ENCODE results near the gene SMTNL1. TPM values are rescaled to one million over a fixed set of nuclear protein-coding genes. Genes with fewer than 3 reads are reported as not detected.
A peak's percentile ranks its signal among the peaks of the same experiment; 100 is the strongest.

Gene SMTNL1
- total and polyA plus RNA-seq, 9 of the 15 experiments (the other 6 are each of a cell fraction or from before 2014, with no cell fraction given) = not detected

GRCh38 chr11:57530596-57531507 is 6.5 kb upstream of the SMTNL1 start, which contains the start of gene TIMM10:
TSS of gene TIMM10 (minus strand) at chr11:57530754. CDS start at chr11:57530189, 565 bp downstream.
- FAIRE-seq (peak; percentile 99), ATAC-seq (peak; percentile 94), DNase-seq (ENCODE audit: extremely low read depth in 1 of 4, low spot score in 3 of 4) (peak; percentile 86 to 98 (median 87))
- Histone ChIP-seq H3K9me3 (replicated peaks; ENCODE audit: control insufficient read depth, insufficient read depth, low read depth, low read length) (no peaks in the 10 kb centered on the region), H3K4me1 (replicated peaks in 1 of 2; ENCODE audit: control insufficient read depth in 2 of 2, insufficient read depth in 2 of 2, low read length in 2 of 2) (peaks cover 9 to 34% of the 10 kb centered on the region in 2 experiments; a peak in 4 of 5 replicates), H3K4me2 (ENCODE audit: insufficient read depth, low read length) (peak within 1 kb of the TSS; percentile 97), H4K20me1 (replicated peaks; ENCODE audit: control insufficient read depth, insufficient read depth, low read length) (no peaks in the 10 kb centered on the region), H3K4me3 (peak within 1 kb of the TSS; percentile 82), H3K9ac (ENCODE audit: insufficient read depth in 1 of 2, low read depth in 2 of 2, low read length in 2 of 2) (peak within 1 kb of the TSS; percentile 91 to 93), H3K27me3 (ENCODE audit: control insufficient read depth in 2 of 2, insufficient read depth in 2 of 2, low read length in 2 of 2) (no peaks in the 10 kb centered on the region), H2AFZ (ENCODE audit: low read depth, low read length) (peak within 1 kb of the TSS; percentile 89), H3K79me2 (ENCODE audit: control insufficient read depth, insufficient read depth, low read length) (peaks cover 35% of the 10 kb centered on the region), H3K27ac (ENCODE audit: extremely low read depth, low read depth, low read length) (peak within 1 kb of the TSS; percentile 90), H3K9me1 (ENCODE audit: control insufficient read depth, insufficient read depth, low read length) (no peaks in the 10 kb centered on the region), H3K36me3 (ENCODE audit: control insufficient read depth, insufficient read depth, low read length) (peaks cover 36% of the 10 kb centered on the region)
- ChIA-PET POLR2A (interaction anchor here (0.6 to 1.1 kb wide), 5 partner anchors 11 to 1243 kb away, joined by 3 read pairs; no protein-coding TSS in a partner anchor), CTCF (ENCODE audit: low intra/inter-chr PET ratio) (interaction anchor here (0.8 to 1.6 kb wide), 3 partner anchors 38 to 114 kb away, joined by 3 to 4 read pairs (median 3); no protein-coding TSS in a partner anchor)
- BruUV-seq (replicated peaks) = TSS peak; percentile 91
- intact Hi-C loops (cut with micrococcal nuclease) (loop anchor here (1.0 to 2.0 kb wide), 3 partner anchors 31 to 110 kb away; partner anchors contain the start of gene UBE2L6), in situ Hi-C loops (cut with MboI) (no loop called here)
- WGBS (ENCODE audit: insufficient coverage, low coverage, missing lambda C conversion rate) = under 1% methylated on average over 48 of the region's 49 CpGs
- no peak for TF ChIP-seq PHB2 (IDR thresholded peaks at IDR 0.05; ENCODE audit: low read depth)
- TF ChIP-seq FOXP1 (CRISPR knock-in tag; IDR thresholded peaks at IDR 0.05) = no peak
- TF ChIP-seq GTF2B (IDR thresholded peaks at IDR 0.05; ENCODE audit: extremely low read depth, insufficient read length) = no peak
- TF ChIP-seq CHAMP1 (IDR thresholded peaks at IDR 0.05) = no peak
- no peak for TF ChIP-seq XRCC3 (IDR thresholded peaks at IDR 0.05)
- TF ChIP-seq MECOM (CRISPR knock-in tag; IDR thresholded peaks at IDR 0.05) = no peak
- TF ChIP-seq RFX1 (IDR thresholded peaks at IDR 0.05) = no peak
- TF ChIP-seq ZNF24 (IDR thresholded peaks at IDR 0.05) = no peak
- TF ChIP-seq RBFOX2 (IDR thresholded peaks at IDR 0.05; ENCODE audit: low read depth, low read length) = peak; percentile 85
- TF ChIP-seq SRSF7 (optimal IDR thresholded peaks at IDR 0.05; ENCODE audit: low read depth, low read length) = no peak
- TF ChIP-seq NFE2 (IDR thresholded peaks at IDR 0.05; ENCODE audit: low read depth) = peak; percentile 56; the same call in 1 of the 2 replicates
- no peak for TF ChIP-seq HIVEP1 (CRISPR knock-in tag; IDR thresholded peaks at IDR 0.05)
- TF ChIP-seq YY1 (IDR thresholded peaks at IDR 0.05; ENCODE audit: borderline replicate concordance in 1 of 3, control insufficient read depth in 1 of 3, extremely low read depth in 1 of 3, insufficient read depth in 3 of 3, insufficient read length in 1 of 3, insufficient replicate concordance in 2 of 3, low read depth in 1 of 3, low read length in 2 of 3) = no peak
- TF ChIP-seq ARHGAP35 (IDR thresholded peaks at IDR 0.05; ENCODE audit: partially characterized antibody) = no peak
- peak; percentile 22; the same call in 1 of the 2 replicates for TF ChIP-seq TAF7 (tag; IDR thresholded peaks at IDR 0.05)
- peak; percentile 62; the same call in 1 of the 2 replicates for TF ChIP-seq MITF (IDR thresholded peaks at IDR 0.05)

Measured in K562 (cell line).